Activated effector memory CD4-positive, alpha-beta T cell treated with anti-CD3 and anti-CD28 coated beads, Interleukin-2, amount 50 U/mL, for 16 hours (primary cell): ENCODE measurements around the gene CFAP61.
"Not testable (repeated sequence)": the region's sequence is repeated elsewhere in the genome, so short reads cannot be mapped to it uniquely, and the experiment has no call there.

Source experiments
- DNase-seq: peaks from one replicate; pipeline ENCODE4 v3.0.0-alpha.2; 2020

CFAP61 gene

GRCh38 chr20:20052074-20052970 is at the start of gene CFAP61, which contains the start of gene CRNKL1:
Gene CFAP61 (plus strand): TSS chr20:20052532. CDS start chr20:20056654, 4,122 bp downstream.
Gene CRNKL1 (minus strand): TSS chr20:20052466. CDS start chr20:20052342, 124 bp downstream.
- DNase-seq, result peak; percentile 99

GRCh38 chr20:20003031-20003954 is 49.0 kb upstream of the CFAP61 start:
- no peak for DNase-seq

- not testable (repeated sequence) for DNase-seq
These were observed 48.4 kb upstream of the CFAP61 start for GRCh38 chr20:20003955-20004322.

- no peak for DNase-seq
These were observed 47.0 kb upstream of the CFAP61 start for GRCh38 chr20:20005342-20005741.

GRCh38 chr20:20009784-20010253 is 42.5 kb upstream of the CFAP61 start:
- no peak for DNase-seq

GRCh38 chr20:20010639-20011500 is 41.5 kb upstream of the CFAP61 start:
- no peak for DNase-seq

GRCh38 chr20:20012541-20012940 is 39.8 kb upstream of the CFAP61 start:
- DNase-seq, result no peak

GRCh38 chr20:20014659-20015058 is 37.7 kb upstream of the CFAP61 start:
- no peak for DNase-seq

GRCh38 chr20:20017001-20017843 is 35.1 kb upstream of the CFAP61 start, which contains the start of gene NAA20:
Gene NAA20 (plus strand): TSS chr20:20017362. CDS start chr20:20017397, 35 bp downstream.
- peak; percentile 96 for DNase-seq

GRCh38 chr20:20017844-20018185 is 34.5 kb upstream of the CFAP61 start:
- DNase-seq, result no peak

GRCh38 chr20:20018366-20018765 is 34.0 kb upstream of the CFAP61 start:
- no peak for DNase-seq

- no peak for DNase-seq
These were observed 33.2 kb upstream of the CFAP61 start for GRCh38 chr20:20019123-20019522.

- DNase-seq, result no peak
These were observed 31.4 kb upstream of the CFAP61 start for GRCh38 chr20:20020908-20021307.

- DNase-seq, result no peak
These were observed 30.5 kb upstream of the CFAP61 start for GRCh38 chr20:20021835-20022234.

- no peak for DNase-seq
These were observed 29.8 kb upstream of the CFAP61 start for GRCh38 chr20:20022498-20022897.

GRCh38 chr20:20023395-20023794 is 28.9 kb upstream of the CFAP61 start:
- no peak for DNase-seq

GRCh38 chr20:20024942-20025341 is 27.4 kb upstream of the CFAP61 start:
- no peak for DNase-seq

GRCh38 chr20:20027284-20027683 is 25.0 kb upstream of the CFAP61 start:
- DNase-seq, result no peak

GRCh38 chr20:20031790-20032189 is 20.5 kb upstream of the CFAP61 start:
- DNase-seq, result no peak

GRCh38 chr20:20034486-20034885 is 17.8 kb upstream of the CFAP61 start:
- DNase-seq, result no peak

- DNase-seq, result no peak
These were observed 15.6 kb upstream of the CFAP61 start for GRCh38 chr20:20036756-20037155.
